Measurements from ENCODE around the gene PHYKPL.
"Not testable (repeated sequence)": the region's sequence is repeated elsewhere in the genome, so short reads cannot be mapped to it uniquely, and the experiment has no call there.

PHYKPL gene

DNA sequence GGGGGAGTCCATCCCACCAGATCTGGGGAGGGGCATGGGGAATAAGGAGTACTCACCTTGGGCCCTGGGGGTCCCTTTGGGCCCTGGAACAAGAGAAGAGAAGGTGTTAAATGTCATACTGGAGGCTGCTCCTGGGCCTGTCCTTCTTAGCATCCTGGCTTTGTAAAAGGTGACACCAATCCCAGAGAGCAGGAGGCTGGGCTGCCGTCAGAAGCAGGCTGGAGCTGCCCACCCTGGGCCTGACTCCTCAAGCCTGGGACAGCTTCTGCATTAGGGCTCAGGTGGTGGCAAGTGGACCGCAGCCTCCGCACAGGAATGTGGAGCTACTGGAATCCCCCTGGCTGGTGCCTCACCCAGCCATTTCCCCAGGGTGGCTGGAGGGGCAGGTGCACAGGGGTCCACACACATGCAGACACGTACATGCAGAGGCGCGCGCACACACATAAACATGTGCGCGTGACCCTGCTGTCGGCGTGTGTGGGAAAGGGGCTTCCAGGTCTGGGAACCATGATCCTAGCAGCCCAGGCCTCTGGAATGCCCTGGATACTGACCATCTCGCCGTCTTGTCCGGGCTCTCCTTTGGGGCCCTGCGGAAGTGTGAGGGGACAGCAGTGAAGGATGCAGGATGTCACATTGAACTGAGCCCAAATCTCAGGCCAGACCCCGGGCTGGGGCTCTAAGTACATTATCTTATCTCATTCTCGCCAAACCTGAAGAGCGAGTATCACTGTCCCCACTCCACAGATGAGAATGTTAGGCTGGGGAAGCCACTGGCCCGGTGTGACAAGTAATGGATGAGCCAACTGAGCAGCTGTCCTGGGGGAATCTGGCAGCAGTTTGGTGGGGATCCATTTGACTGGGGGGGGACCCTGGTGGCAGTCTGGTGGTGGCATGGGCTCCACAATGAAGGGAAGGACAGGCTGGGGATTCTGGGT lies 29.3 kb upstream of the PHYKPL start:
- DNase-seq = no peak

GRCh38 chr5:178259623-178260536 lies 27.3 kb upstream of the PHYKPL start:
- DNase-seq = no peak

- DNase-seq = no peak
Measured at GRCh38 chr5:178257650-178258049, 25.0 kb upstream of the PHYKPL start.

DNA sequence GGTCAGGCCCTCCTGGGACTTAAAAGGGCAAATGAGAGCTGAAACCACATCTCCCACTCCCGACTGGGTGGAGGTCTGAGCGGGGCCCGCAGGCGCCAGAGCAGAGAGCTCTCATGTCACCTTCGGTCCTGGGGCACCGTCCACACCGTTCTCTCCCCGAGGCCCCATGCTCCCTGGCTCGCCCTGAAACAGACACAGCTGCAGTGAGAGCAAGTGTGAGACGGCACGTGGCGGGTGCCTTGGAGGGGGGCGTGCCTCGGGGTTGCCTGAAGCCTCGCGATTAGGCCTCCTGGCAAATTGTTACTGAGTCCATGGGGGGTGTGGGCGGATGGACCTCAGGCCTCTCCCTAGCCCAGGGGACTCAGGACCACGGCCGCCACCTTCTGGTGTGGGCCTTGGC lies 24.1 kb upstream of the PHYKPL start:
- no peak for DNase-seq

DNA sequence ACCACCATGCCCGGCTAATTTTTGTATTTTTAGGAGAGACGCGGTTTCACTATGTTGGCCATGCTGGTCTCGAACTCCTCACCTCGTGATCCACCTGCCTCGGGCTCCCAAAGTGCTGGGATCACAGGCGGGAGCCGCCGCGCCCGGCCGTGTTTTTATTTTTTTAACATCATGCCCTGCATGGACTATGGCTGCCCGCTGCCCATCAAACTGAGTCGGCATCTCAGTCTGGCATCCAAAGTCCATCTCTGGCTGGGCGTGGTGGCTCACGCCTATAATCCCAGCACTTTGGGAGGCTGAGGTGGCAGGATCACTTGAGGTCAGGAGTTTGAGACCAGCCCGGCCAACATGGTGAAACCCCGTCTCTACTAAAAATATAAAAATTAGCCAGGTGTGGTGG lies 21.0 kb upstream of the PHYKPL start:
- DNase-seq = not testable (repeated sequence)

DNA sequence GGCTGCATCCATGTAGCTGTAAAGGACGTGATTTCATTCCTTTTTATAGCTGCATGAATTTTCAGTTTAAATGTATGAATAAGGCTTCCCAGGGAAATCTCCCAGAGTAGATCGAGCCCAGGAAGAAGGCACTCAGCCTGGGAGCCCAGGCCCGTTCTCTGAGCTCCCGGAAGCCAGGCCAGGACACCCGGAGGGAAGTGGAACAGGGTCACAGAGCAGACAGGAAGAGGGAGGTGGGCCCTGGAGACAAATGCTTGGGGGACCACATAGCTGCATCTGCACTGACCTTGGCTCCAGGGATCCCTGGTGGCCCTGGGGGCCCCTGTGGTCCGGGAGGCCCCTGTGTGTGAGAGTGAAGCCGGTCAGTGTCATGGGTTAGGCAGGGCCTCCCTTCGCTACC lies 19.7 kb upstream of the PHYKPL start:
- DNase-seq = no peak

DNA sequence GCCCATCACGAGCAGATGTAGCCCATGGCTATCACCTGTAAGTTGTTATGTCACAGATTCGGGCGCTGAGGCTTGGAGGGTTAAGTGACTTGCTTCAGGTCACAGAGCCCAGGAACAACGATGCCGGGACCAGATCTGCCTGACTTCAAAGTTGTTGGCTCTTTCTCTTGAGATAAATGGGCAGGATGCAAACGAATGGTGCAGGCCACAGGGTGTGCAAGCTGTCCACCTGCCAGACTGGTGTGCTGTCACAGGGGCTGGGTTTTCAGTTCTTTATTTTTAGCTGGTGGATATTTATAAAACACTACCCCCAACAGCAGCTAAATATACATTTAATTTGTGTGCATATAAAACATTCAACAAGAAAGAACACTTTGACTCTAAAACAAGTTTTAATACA lies 17.7 kb upstream of the PHYKPL start:
- no peak for DNase-seq

DNA sequence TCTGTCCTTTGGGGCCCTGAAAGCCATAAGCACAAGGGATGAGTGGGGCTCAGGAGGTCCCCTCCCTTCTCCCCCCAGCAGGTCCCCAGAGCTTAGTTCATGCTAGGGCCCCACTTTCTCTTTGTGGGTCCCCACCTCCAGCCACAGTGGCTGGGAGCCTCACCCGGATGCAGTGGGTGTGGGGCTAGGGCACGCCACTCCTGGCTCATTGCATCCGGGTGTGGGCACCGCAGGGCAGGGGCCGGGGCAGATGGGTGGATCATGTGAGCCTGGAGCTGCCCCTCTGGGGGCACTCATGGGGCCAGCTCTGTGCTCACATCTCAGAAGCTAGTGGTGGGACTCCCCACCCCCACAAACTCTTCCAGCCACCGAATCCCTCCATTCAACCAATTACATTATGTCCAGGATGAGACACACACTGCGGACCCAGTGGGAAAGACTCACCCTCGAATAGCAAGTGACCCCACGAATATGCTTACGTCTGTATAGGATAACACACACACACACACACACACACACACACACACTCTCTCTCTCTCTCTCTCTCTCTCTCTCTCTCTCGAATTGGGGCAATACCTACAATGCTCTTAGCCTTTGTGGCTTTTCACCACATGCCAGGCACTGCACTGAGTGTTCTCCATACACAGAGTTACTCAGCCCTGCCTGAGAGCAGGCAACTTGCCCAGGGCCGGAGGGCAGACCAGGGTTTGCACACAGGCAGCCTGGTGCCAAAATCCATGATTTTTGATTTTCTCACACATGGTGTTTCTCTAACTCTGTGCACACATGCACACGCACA lies 16.8 kb upstream of the PHYKPL start:
- DNase-seq = peak; percentile 51

GRCh38 chr5:178248750-178249149 lies 16.1 kb upstream of the PHYKPL start:
- DNase-seq = no peak

- no peak for DNase-seq
Measured at GRCh38 chr5:178247481-178248456, 15.2 kb upstream of the PHYKPL start.

DNA sequence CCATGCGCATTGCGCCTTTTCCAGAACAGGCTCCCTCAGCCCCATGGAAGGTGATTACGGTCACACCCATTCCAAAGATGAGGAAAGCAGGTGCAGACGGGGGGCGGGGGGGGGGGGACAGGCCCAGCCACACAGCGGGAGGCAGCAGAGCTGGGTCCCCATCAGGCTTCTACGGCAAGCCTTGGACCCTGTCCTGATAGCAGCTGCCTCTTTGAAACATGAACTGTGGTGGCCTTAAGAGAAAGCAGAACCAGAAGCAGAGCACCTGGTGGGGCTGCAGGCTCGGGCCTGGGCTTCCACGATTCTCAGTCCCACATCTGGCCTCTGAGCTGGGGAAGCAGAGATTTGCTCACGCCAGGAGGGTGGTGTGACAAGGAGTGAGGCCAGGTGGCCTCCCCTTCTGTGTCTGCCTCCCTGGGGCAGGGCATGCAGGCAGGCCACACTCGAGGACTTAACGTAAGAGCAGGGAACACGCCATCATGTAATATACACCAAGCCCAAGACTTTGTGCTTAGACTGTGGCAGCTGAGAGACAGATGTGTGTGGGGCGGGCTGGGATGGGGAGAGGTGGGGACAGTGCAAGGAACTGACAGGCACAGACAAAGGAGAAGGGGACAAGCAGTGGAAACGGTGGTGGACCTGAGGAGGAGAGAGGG lies 14.2 kb upstream of the PHYKPL start:
- DNase-seq = no peak

- DNase-seq = no peak
Measured at GRCh38 chr5:178245389-178245788, 12.8 kb upstream of the PHYKPL start.

GRCh38 chr5:178244576-178244975 lies 12.0 kb upstream of the PHYKPL start:
- no peak for DNase-seq

DNA sequence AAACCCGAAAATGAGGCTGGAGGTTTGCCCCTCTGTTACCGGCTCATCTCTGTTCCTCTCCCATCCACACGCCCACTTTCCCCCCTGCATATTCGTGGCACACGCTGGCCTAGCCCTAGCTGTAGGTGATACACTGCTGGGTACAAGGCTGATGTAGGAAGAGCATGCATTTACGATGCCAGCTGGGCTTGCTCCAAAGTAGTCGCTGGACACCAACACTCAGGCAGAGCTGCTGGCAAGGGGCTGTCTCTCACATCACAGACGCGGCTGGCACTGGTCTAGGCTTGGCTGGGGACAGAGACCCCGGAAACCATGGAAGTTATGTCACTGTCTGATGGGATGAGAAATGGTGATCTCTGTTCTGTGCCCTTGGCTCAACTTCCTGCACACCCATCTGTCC lies 9.8 kb upstream of the PHYKPL start:
- DNase-seq = no peak

- no peak for DNase-seq
Measured at GRCh38 chr5:178241688-178242231, 9.2 kb upstream of the PHYKPL start.

GRCh38 chr5:178241231-178241663 lies 8.6 kb upstream of the PHYKPL start:
- DNase-seq = no peak

- DNase-seq = no peak
Measured at GRCh38 chr5:178240766-178241165, 8.2 kb upstream of the PHYKPL start.

GRCh38 chr5:178240341-178240741 lies 7.7 kb upstream of the PHYKPL start:
- no peak for DNase-seq

DNA sequence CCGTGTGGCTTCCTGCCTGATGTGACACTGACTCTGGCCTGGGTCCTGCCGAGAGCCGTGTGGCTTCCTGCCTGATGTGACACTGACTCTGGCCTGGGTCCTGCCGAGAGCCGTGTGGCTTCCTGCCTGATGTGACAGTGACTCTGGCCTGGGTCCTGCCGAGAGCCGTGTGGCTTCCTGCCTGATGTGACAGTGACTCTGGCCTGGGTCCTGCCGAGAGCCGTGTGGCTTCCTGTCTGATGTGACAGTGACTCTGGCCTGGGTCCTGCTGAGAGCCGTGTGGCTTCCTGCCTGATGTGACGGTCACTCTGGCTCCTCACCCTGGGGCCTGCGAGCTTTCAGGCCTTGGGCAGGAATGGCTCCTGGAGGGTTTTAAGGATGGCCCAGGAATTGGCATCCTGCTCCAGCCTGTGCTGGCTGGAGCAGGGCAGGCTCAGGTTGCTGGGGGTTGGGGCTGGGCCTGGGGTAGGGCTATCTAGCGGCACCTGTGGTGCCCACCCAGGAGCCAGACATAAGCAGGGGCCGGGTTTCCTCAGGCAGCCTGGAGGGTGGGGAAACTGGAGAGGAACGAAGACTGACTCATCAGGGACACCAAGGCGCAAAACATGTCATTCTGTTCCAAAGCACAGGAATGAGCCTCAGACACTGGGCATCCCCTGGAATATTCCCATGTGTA lies 7.2 kb upstream of the PHYKPL start:
- DNase-seq = not testable (repeated sequence)

Data from GOT3 (cell line).